Tongue (tissue), 3 donors: ENCODE data around the gene AKAP8L. TPM values are rescaled to one million over a fixed set of nuclear protein-coding genes. Genes with fewer than 3 reads are reported as not detected.
A peak's percentile ranks its signal among the peaks of the same experiment; 100 is the strongest.
"Not testable (repeated sequence)": the region's sequence is repeated elsewhere in the genome, so short reads cannot be mapped to it uniquely, and the experiment has no call there.

Experiments
- DNase-seq: peaks from one replicate; pipeline ENCODE4 v3.0.0-alpha.2; 2015
- small RNA-seq: library from RNA; depleted of rRNA; stranded (forward); fragments of <200 nt; gene quantifications from one replicate; pipeline ENCODE3, GENCODE V24; 2014; ENCODE audit warnings: low replicate concordance
- total RNA-seq: library from RNA; depleted of rRNA; stranded (reverse); fragments of >200 nt; gene quantifications from one replicate; pipeline ENCODE4 v1.2.3, GENCODE V29; 2014

The AKAP8L gene
- total RNA-seq, 1 donor from 2014 or later, result 65.4 TPM

GRCh38 chr19:15352535-15352934 is 66.3 kb downstream of the AKAP8L start:
- not testable (repeated sequence) for DNase-seq

- not testable (repeated sequence) for DNase-seq
These were observed 77.5 kb downstream of the AKAP8L start for GRCh38 chr19:15341328-15341727.

- DNase-seq, result no peak
These were observed 78.7 kb downstream of the AKAP8L start for GRCh38 chr19:15340086-15340485.

- DNase-seq, result no peak
These were observed 81.6 kb downstream of the AKAP8L start for GRCh38 chr19:15337202-15337601.

GRCh38 chr19:15335992-15336391 is 82.8 kb downstream of the AKAP8L start:
- DNase-seq, result not testable (repeated sequence)

GRCh38 chr19:15332311-15332996 is 86.3 kb downstream of the AKAP8L start, which contains the start of gene BRD4:
Gene BRD4, minus strand, starts transcription at chr19:15332539. Its CDS starts 59,440 bp downstream, at chr19:15273099.
- DNase-seq, result peak; percentile 83

GRCh38 chr19:15331419-15332310 is 87.1 kb downstream of the AKAP8L start:
- peak; percentile 55 for DNase-seq

- DNase-seq, result no peak
These were observed 87.9 kb downstream of the AKAP8L start for GRCh38 chr19:15330801-15331418.

Small RNA genes lying within 50 kb of the gene (small RNA-seq; reads per million reads assigned to genes)
- gene AC005776.1 (not detected), gene MIR1470 (not detected)

Other genes starting within 250 kb of the AKAP8L start
- gene NOTCH3, start 218.0 kb downstream of the AKAP8L start, total RNA-seq, result 163 TPM
- 2.3 TPM for gene EPHX3, start 186.5 kb downstream of the AKAP8L start, total RNA-seq
- 34.6 TPM for gene BRD4, start 86.4 kb downstream of the AKAP8L start, total RNA-seq
- gene AKAP8, start 39.2 kb downstream of the AKAP8L start, total RNA-seq, result 27.1 TPM
- gene WIZ, start 31.0 kb upstream of the AKAP8L start, total RNA-seq, result 13.4 TPM
- gene RASAL3, start 45.6 kb upstream of the AKAP8L start, total RNA-seq, result 0.51 TPM
- not detected for gene PGLYRP2, start 60.5 kb upstream of the AKAP8L start, total RNA-seq
- not detected for gene CYP4F22, start 89.5 kb upstream of the AKAP8L start, total RNA-seq
- gene CYP4F8, start 196.2 kb upstream of the AKAP8L start, total RNA-seq, result not detected
- gene CYP4F3, start 221.9 kb upstream of the AKAP8L start, total RNA-seq, result 1.4 TPM